ENCODE data around the gene PACS1. TPM values are rescaled to one million over a fixed set of nuclear protein-coding genes. Genes with fewer than 3 reads are reported as not detected.

PACS1 gene
- total RNA-seq, 1 experiment from 2014 or later = 47.9 TPM

GRCh38 chr11:66281001-66281400 lies 210.9 kb downstream of the PACS1 start:
- no peak for DNase-seq
- peaks cover 15% of the 10 kb centered on the region for H3K4me1 Mint-ChIP-seq (ENCODE audit: low read depth, unreplicated experiment)
- intact Hi-C loops (cut with micrococcal nuclease; ENCODE audit: unreplicated experiment) = no loop called here
- no peak for TF ChIP-seq CTCF (IDR thresholded peaks at IDR 0.05; ENCODE audit: unreplicated experiment)
- no peak overlapping the region for H3K27ac Mint-ChIP-seq (ENCODE audit: unreplicated experiment)
- BruUV-seq (replicated peaks) = no TSS peak
- CTCF ChIA-PET = no interaction called here
- peaks cover 29% of the 10 kb centered on the region for H3K27me3 Mint-ChIP-seq (ENCODE audit: unreplicated experiment)
- no peak overlapping the region for H3K4me3 Mint-ChIP-seq (ENCODE audit: low read depth, unreplicated experiment)
- H3K9me3 Mint-ChIP-seq (ENCODE audit: low read depth, unreplicated experiment) = no peaks in the 10 kb centered on the region
- peaks cover 54% of the 10 kb centered on the region for H3K36me3 Mint-ChIP-seq (ENCODE audit: insufficient read depth, unreplicated experiment)

GRCh38 chr11:66281776-66282467 lies 211.8 kb downstream of the PACS1 start:
- H3K36me3 Mint-ChIP-seq (ENCODE audit: insufficient read depth, unreplicated experiment) = peaks cover 49% of the 10 kb centered on the region
- DNase-seq = no peak
- no peak overlapping the region for H3K4me3 Mint-ChIP-seq (ENCODE audit: low read depth, unreplicated experiment)
- H3K27me3 Mint-ChIP-seq (ENCODE audit: unreplicated experiment) = peaks cover 29% of the 10 kb centered on the region
- peak overlapping the region; percentile 60 for H3K27ac Mint-ChIP-seq (ENCODE audit: unreplicated experiment)
- H3K4me1 Mint-ChIP-seq (ENCODE audit: low read depth, unreplicated experiment) = peaks cover 15% of the 10 kb centered on the region
- intact Hi-C loops (cut with micrococcal nuclease; ENCODE audit: unreplicated experiment) = no loop called here
- CTCF ChIA-PET = interaction anchor here (0.8 to 1.1 kb wide), 3 partner anchors 14 to 66 kb away, joined by 3 to 6 read pairs (median 3); no protein-coding TSS in a partner anchor
- BruUV-seq (replicated peaks) = no TSS peak
- H3K9me3 Mint-ChIP-seq (ENCODE audit: low read depth, unreplicated experiment) = no peaks in the 10 kb centered on the region
- TF ChIP-seq CTCF (IDR thresholded peaks at IDR 0.05; ENCODE audit: unreplicated experiment) = no peak

- peak; percentile 99 for DNase-seq
- Mint-ChIP-seq H3K9me3 (ENCODE audit: low read depth, unreplicated experiment) (no peaks in the 10 kb centered on the region), H3K27ac (ENCODE audit: unreplicated experiment) (peak overlapping the region; percentile 60), H3K4me1 (ENCODE audit: low read depth, unreplicated experiment) (peaks cover 15% of the 10 kb centered on the region), H3K27me3 (ENCODE audit: unreplicated experiment) (peaks cover 29% of the 10 kb centered on the region), H3K36me3 (ENCODE audit: insufficient read depth, unreplicated experiment) (peaks cover 47% of the 10 kb centered on the region), H3K4me3 (ENCODE audit: low read depth, unreplicated experiment) (no peak overlapping the region)
- BruUV-seq (replicated peaks) = no TSS peak
- intact Hi-C loops (cut with micrococcal nuclease; ENCODE audit: unreplicated experiment) = no loop called here
- CTCF ChIA-PET = interaction anchor here (0.6 to 1.1 kb wide), 5 partner anchors 9 to 586 kb away, joined by 3 to 6 read pairs (median 3); partner anchors contain the start of gene TMEM151A
- TF ChIP-seq CTCF (IDR thresholded peaks at IDR 0.05; ENCODE audit: unreplicated experiment) = peak; percentile 92
Observed at GRCh38 chr11:66282468-66283455, 212.7 kb downstream of the PACS1 start.

GRCh38 chr11:66283461-66284105 lies 213.5 kb downstream of the PACS1 start:
- H3K27ac Mint-ChIP-seq (ENCODE audit: unreplicated experiment) = no peak overlapping the region

More at GRCh38 chr11:66283461-66284105, 213.5 kb downstream of the PACS1 start:
- intact Hi-C loops (cut with micrococcal nuclease; ENCODE audit: unreplicated experiment) = no loop called here
- Mint-ChIP-seq H3K9me3 (ENCODE audit: low read depth, unreplicated experiment) (no peaks in the 10 kb centered on the region), H3K4me3 (ENCODE audit: low read depth, unreplicated experiment) (no peak overlapping the region), H3K36me3 (ENCODE audit: insufficient read depth, unreplicated experiment) (peaks cover 53% of the 10 kb centered on the region), H3K4me1 (ENCODE audit: low read depth, unreplicated experiment) (peaks cover 15% of the 10 kb centered on the region), H3K27me3 (ENCODE audit: unreplicated experiment) (peaks cover 27% of the 10 kb centered on the region)
- TF ChIP-seq CTCF (IDR thresholded peaks at IDR 0.05; ENCODE audit: unreplicated experiment) = peak; percentile 27
- CTCF ChIA-PET = interaction anchor here (0.7 kb wide), 1 partner anchor 374 kb away, joined by 10 read pairs; no protein-coding TSS in a partner anchor
- BruUV-seq (replicated peaks) = no TSS peak
- DNase-seq = no peak
